NT2/D1 (cell line): ENCODE measurements around the gene TBXAS1.

Source experiments
- DNase-seq: peaks from one replicate; pipeline ENCODE4 v3.0.0-alpha.2; 2011; ENCODE audit warnings: low read depth, low spot score
- H3K27me3 ChIP-seq: 2 replicates; pipeline ENCODE4 v1.6.0; 2011; ENCODE audit warnings: mild to moderate bottlenecking; ENCODE audit not compliant: insufficient read length, insufficient read depth
- H3K36me3 ChIP-seq: 2 replicates; pipeline ENCODE4 v1.6.1; 2011; ENCODE audit warnings: mild to moderate bottlenecking, low read length, mixed read lengths; ENCODE audit not compliant: insufficient read depth, insufficient read length
- H3K4me1 ChIP-seq: 2 replicates; pipeline ENCODE4 v1.5.1; 2011; ENCODE audit not compliant: insufficient read depth, insufficient read length
- H3K4me3 ChIP-seq: 2 replicates; pipeline ENCODE4 v1.5.1; 2011; ENCODE audit warnings: low read depth; ENCODE audit not compliant: insufficient read length
- H3K9ac ChIP-seq: 2 replicates; pipeline ENCODE4 v1.6.0; 2011; ENCODE audit warnings: low read depth; ENCODE audit not compliant: insufficient read length
- H3K9me3 ChIP-seq: 2 replicates; pipeline ENCODE4 v1.5.1; 2011; ENCODE audit warnings: mild to moderate bottlenecking, low read length; ENCODE audit not compliant: insufficient read depth
- SUZ12 ChIP-seq: IDR thresholded peaks from 2 replicates; pipeline ENCODE4 v1.6.1; 2011; ENCODE audit not compliant: insufficient read length, insufficient read depth; ENCODE audit errors: extremely low read depth
- YY1 ChIP-seq: IDR thresholded peaks from 2 replicates; pipeline ENCODE4 v1.6.1; 2011; ENCODE audit not compliant: insufficient read length, insufficient read depth
- ZNF274 ChIP-seq: IDR thresholded peaks from 2 replicates; pipeline ENCODE4 v1.6.1; 2011; ENCODE audit warnings: mild to moderate bottlenecking, low read depth, low read length

Gene TBXAS1

GRCh38 chr7:140055833-140056232, 226.8 kb downstream of the TBXAS1 start:
- H3K9me3 ChIP-seq, result no peaks in the 10 kb centered on the region
- no peaks in the 10 kb centered on the region for H3K4me1 ChIP-seq
- TF ChIP-seq SUZ12 (no peak), ZNF274 (no peak), YY1 (no peak)
- no peak overlapping the region for H3K9ac ChIP-seq
- peaks cover 5% of the 10 kb centered on the region for H3K27me3 ChIP-seq
- H3K4me3 ChIP-seq, result no peak overlapping the region
- no peaks in the 10 kb centered on the region for H3K36me3 ChIP-seq
- DNase-seq, result no peak

- no peak for DNase-seq
- no peaks in the 10 kb centered on the region for H3K9me3 ChIP-seq
- no peak overlapping the region for H3K4me3 ChIP-seq
- peaks cover 13% of the 10 kb centered on the region for H3K27me3 ChIP-seq
- TF ChIP-seq SUZ12, result no peak
- no peak for TF ChIP-seq ZNF274
- TF ChIP-seq YY1, result no peak
- H3K4me1 ChIP-seq, result no peaks in the 10 kb centered on the region
- no peaks in the 10 kb centered on the region for H3K36me3 ChIP-seq
- H3K9ac ChIP-seq, result no peak overlapping the region
Measured at GRCh38 chr7:140056431-140057142, 227.5 kb downstream of the TBXAS1 start.

GRCh38 chr7:140057143-140057535, 228.1 kb downstream of the TBXAS1 start:
- no peak for DNase-seq
- H3K36me3 ChIP-seq, result no peaks in the 10 kb centered on the region
- no peaks in the 10 kb centered on the region for H3K9me3 ChIP-seq
- no peaks in the 10 kb centered on the region for H3K4me1 ChIP-seq
- TF ChIP-seq ZNF274 (no peak), YY1 (no peak)
- no peak overlapping the region for H3K9ac ChIP-seq
- no peak overlapping the region for H3K4me3 ChIP-seq
- peaks cover 18% of the 10 kb centered on the region for H3K27me3 ChIP-seq

- no peaks in the 10 kb centered on the region for H3K4me1 ChIP-seq
- no peaks in the 10 kb centered on the region for H3K36me3 ChIP-seq
Measured at GRCh38 chr7:140058517-140058916, 229.5 kb downstream of the TBXAS1 start.

GRCh38 chr7:140059273-140060242, 230.5 kb downstream of the TBXAS1 start:
- H3K9ac ChIP-seq, result no peak overlapping the region
- no peak for DNase-seq
- no peak for TF ChIP-seq ZNF274
- no peak for TF ChIP-seq YY1
- TF ChIP-seq SUZ12, result no peak
- no peaks in the 10 kb centered on the region for H3K36me3 ChIP-seq
- H3K27me3 ChIP-seq, result peaks cover 38% of the 10 kb centered on the region
- no peaks in the 10 kb centered on the region for H3K4me1 ChIP-seq
- no peaks in the 10 kb centered on the region for H3K9me3 ChIP-seq
- no peak overlapping the region for H3K4me3 ChIP-seq

More at GRCh38 chr7:140058517-140058916, 229.5 kb downstream of the TBXAS1 start:
- Histone ChIP-seq H3K9me3 (no peaks in the 10 kb centered on the region), H3K4me3 (no peak overlapping the region), H3K27me3 (peaks cover 31% of the 10 kb centered on the region), H3K9ac (no peak overlapping the region)
- TF ChIP-seq YY1 (no peak), ZNF274 (no peak), SUZ12 (no peak)
- DNase-seq, result no peak

- H3K9me3 ChIP-seq, result no peaks in the 10 kb centered on the region
- H3K4me1 ChIP-seq, result no peaks in the 10 kb centered on the region
- H3K27me3 ChIP-seq, result peaks cover 38% of the 10 kb centered on the region
- DNase-seq, result no peak
- H3K9ac ChIP-seq, result no peak overlapping the region
- TF ChIP-seq SUZ12 (no peak), YY1 (no peak), ZNF274 (no peak)
- no peak overlapping the region for H3K4me3 ChIP-seq
- no peaks in the 10 kb centered on the region for H3K36me3 ChIP-seq
Measured at GRCh38 chr7:140060243-140060630, 231.2 kb downstream of the TBXAS1 start.

- TF ChIP-seq YY1, result no peak
- Histone ChIP-seq H3K9me3 (no peaks in the 10 kb centered on the region), H3K36me3 (no peaks in the 10 kb centered on the region), H3K4me3 (no peak overlapping the region), H3K4me1 (no peaks in the 10 kb centered on the region), H3K9ac (no peak overlapping the region), H3K27me3 (peaks cover 38% of the 10 kb centered on the region)
- no peak for DNase-seq
Measured at GRCh38 chr7:140060788-140061606, 231.9 kb downstream of the TBXAS1 start.
